ENCODE data around the gene SELENOI. TPM values are rescaled to one million over a fixed set of nuclear protein-coding genes. Genes with fewer than 3 reads are reported as not detected.

Gene SELENOI
- total RNA-seq, 1 experiment from 2014 or later = 63.3 TPM

DNA sequence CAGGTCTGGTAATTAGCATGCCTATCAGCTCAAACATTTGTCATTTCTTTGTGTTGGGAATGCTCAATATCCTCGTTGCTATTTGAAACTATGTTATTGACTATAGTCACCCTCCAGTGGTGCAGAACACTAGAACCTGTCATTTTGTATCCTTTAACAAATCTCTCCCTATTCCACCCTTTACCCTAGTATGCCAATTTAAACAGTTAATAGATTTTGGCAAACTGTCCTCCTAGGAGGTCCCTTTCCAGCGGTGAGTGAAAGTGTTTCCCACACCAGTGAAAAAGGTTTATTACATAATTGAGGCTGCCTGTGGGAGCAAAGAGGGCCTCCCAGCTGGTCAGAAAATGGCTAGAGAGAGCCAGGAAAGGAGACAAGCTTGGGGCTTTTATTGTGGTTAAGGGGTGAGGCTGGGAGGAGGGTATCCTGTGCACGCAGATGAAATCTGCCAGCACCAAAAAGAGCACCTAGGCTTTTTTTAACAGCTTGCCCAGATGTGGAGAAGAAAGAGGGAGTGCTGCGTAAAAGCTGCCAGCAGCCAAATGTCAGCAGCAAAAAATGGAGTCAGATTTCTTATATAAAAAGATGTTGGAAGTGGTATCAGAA lies 53.9 kb downstream of the SELENOI start:
- TF ChIP-seq TCF7L2 (IDR thresholded peaks at IDR 0.05; ENCODE audit: borderline replicate concordance, extremely low read depth, insufficient read depth, insufficient read length) = no peak
- TF ChIP-seq, protein P1, sequence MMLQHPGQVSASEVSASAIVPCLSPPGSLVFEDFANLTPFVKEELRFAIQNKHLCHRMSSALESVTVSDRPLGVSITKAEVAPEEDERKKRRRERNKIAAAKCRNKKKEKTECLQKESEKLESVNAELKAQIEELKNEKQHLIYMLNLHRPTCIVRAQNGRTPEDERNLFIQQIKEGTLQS (IDR thresholded peaks at IDR 0.05) = no peak
- no peak for TF ChIP-seq ELF1 (IDR thresholded peaks at IDR 0.05; ENCODE audit: borderline replicate concordance, low read depth)
- no peak for TF ChIP-seq POLR2A (IDR thresholded peaks at IDR 0.05; ENCODE audit: borderline replicate concordance, extremely low read depth, insufficient read depth, insufficient read length)
- TF ChIP-seq SRF (IDR thresholded peaks at IDR 0.05; ENCODE audit: low read depth) = no peak
- no peak for TF ChIP-seq RAD21 (IDR thresholded peaks at IDR 0.05; ENCODE audit: low read depth)
- TF ChIP-seq FOSL1 (IDR thresholded peaks at IDR 0.05; ENCODE audit: low read depth) = no peak
- TF ChIP-seq SIN3A (IDR thresholded peaks at IDR 0.05; ENCODE audit: low read depth) = no peak
- TF ChIP-seq, protein P2, sequence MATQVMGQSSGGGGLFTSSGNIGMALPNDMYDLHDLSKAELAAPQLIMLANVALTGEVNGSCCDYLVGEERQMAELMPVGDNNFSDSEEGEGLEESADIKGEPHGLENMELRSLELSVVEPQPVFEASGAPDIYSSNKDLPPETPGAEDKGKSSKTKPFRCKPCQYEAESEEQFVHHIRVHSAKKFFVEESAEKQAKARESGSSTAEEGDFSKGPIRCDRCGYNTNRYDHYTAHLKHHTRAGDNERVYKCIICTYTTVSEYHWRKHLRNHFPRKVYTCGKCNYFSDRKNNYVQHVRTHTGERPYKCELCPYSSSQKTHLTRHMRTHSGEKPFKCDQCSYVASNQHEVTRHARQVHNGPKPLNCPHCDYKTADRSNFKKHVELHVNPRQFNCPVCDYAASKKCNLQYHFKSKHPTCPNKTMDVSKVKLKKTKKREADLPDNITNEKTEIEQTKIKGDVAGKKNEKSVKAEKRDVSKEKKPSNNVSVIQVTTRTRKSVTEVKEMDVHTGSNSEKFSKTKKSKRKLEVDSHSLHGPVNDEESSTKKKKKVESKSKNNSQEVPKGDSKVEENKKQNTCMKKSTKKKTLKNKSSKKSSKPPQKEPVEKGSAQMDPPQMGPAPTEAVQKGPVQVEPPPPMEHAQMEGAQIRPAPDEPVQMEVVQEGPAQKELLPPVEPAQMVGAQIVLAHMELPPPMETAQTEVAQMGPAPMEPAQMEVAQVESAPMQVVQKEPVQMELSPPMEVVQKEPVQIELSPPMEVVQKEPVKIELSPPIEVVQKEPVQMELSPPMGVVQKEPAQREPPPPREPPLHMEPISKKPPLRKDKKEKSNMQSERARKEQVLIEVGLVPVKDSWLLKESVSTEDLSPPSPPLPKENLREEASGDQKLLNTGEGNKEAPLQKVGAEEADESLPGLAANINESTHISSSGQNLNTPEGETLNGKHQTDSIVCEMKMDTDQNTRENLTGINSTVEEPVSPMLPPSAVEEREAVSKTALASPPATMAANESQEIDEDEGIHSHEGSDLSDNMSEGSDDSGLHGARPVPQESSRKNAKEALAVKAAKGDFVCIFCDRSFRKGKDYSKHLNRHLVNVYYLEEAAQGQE (IDR thresholded peaks at IDR 0.05; ENCODE audit: low read depth) = no peak
- TF ChIP-seq POLR2AphosphoS5 (IDR thresholded peaks at IDR 0.05; ENCODE audit: low read depth, low read length) = no peak
- TF ChIP-seq EZH2phosphoT487 (IDR thresholded peaks at IDR 0.05; ENCODE audit: borderline replicate concordance) = no peak
- TF ChIP-seq SP1 (IDR thresholded peaks at IDR 0.05; ENCODE audit: low read depth) = no peak
- no peak for TF ChIP-seq JUND (IDR thresholded peaks at IDR 0.05)
- no peak for TF ChIP-seq EGR1 (IDR thresholded peaks at IDR 0.05; ENCODE audit: low read depth)
- 0 out of 4 replicates have a peak, but pooled peaks cover 0 to 2% of the 10 kb centered on the region in 2 experiments for H3K36me3 ChIP-seq (ENCODE audit: control insufficient read depth in 1 of 2, insufficient read depth in 2 of 2, low read length in 2 of 2)
- ChIA-PET CTCF (interaction anchor here (0.6 kb wide), 1 partner anchor 18 kb away, joined by 3 read pairs; no protein-coding TSS in a partner anchor), POLR2A (no interaction called here), RAD21 (ENCODE audit: low non-redundant PET in 1 of 2, low total read pairs in 2 of 2, uncharacterized antibody in 2 of 2, unreplicated experiment in 2 of 2) (no interaction called here)
- no TSS peak for BruUV-seq (replicated peaks)
- no peaks in the 10 kb centered on the region for H3K79me2 ChIP-seq (ENCODE audit: insufficient read depth, low read length)
- no peak overlapping the region for H3K4me3 ChIP-seq (replicated peaks in 1 of 2; ENCODE audit: low read depth in 1 of 2, low read length in 2 of 2)
- no peaks in the 10 kb centered on the region for H3K4me1 ChIP-seq (ENCODE audit: control insufficient read depth in 1 of 2, insufficient read depth in 2 of 2, low read length in 2 of 2)
- intact Hi-C loops (cut with micrococcal nuclease) = no loop called here
- H3K27me3 ChIP-seq (ENCODE audit: insufficient read depth, low read length) = no peaks in the 10 kb centered on the region
- H3K27ac ChIP-seq (ENCODE audit: low read depth, low read length) = no peak overlapping the region
- H4K20me1 ChIP-seq (ENCODE audit: insufficient read depth) = no peaks in the 10 kb centered on the region
- ATAC-seq (no peak), DNase-seq (ENCODE audit: low read depth, low spot score) (no peak)
- H3K4me2 ChIP-seq (ENCODE audit: low read length) = no peak overlapping the region
- H3K9me2 ChIP-seq (ENCODE audit: insufficient read depth) = no peaks in the 10 kb centered on the region
- no peaks in the 10 kb centered on the region for H3K9me3 ChIP-seq (ENCODE audit: control insufficient read depth in 1 of 2, insufficient read depth in 1 of 2, low read depth in 1 of 2, low read length in 2 of 2)
- H2AFZ ChIP-seq (ENCODE audit: low read depth, low read length, poor library complexity, severe bottlenecking) = no peak overlapping the region
- H3K9ac ChIP-seq (ENCODE audit: low read length) = no peak overlapping the region

Data from HCT116 (cell line).